ENCODE results near the gene HKDC1. TPM values are rescaled to one million over a fixed set of nuclear protein-coding genes. Genes with fewer than 3 reads are reported as not detected.

The HKDC1 gene
- total and polyA plus RNA-seq, 4 experiments from 2014 or later = 3.5 to 8.1 (median 4.5) TPM

Other genes starting within 250 kb of the HKDC1 start
- 10 to 100 TPM; 17.9 to 18.5 TPM for gene KIFBP, start 231.5 kb upstream of the HKDC1 start, total RNA-seq
- 1 to 10 TPM; 2.7 to 8.1 TPM for gene KIFBP, start 231.5 kb upstream of the HKDC1 start, polyA plus RNA-seq
- gene SRGN, start 132.2 kb upstream of the HKDC1 start, total RNA-seq = 100 to 1,000 TPM; 122 to 133 TPM
- gene SRGN, start 132.2 kb upstream of the HKDC1 start, polyA plus RNA-seq = 100 to 1,000 TPM; 168 to 298 TPM
- gene VPS26A, start 96.2 kb upstream of the HKDC1 start, total RNA-seq = 10 to 100 TPM; 31.7 to 35.9 TPM
- 10 to 100 TPM; 34.7 to 37.4 TPM for gene VPS26A, start 96.2 kb upstream of the HKDC1 start, polyA plus RNA-seq
- gene SUPV3L1, start 40.1 kb upstream of the HKDC1 start, total RNA-seq = 10 to 100 TPM; 35.7 to 39.0 TPM
- 10 to 100 TPM; 14.2 to 21.5 TPM for gene SUPV3L1, start 40.1 kb upstream of the HKDC1 start, polyA plus RNA-seq
- gene HK1, start 58.2 kb downstream of the HKDC1 start, total RNA-seq = 10 to 100 TPM; 68.6 to 70.1 TPM
- gene HK1, start 58.2 kb downstream of the HKDC1 start, polyA plus RNA-seq = 100 to 1,000 TPM; 153 to 156 TPM
- under 1 TPM in 1 of 2 experiments, not detected in 1; 0.19 TPM for gene TACR2, start 196.6 kb downstream of the HKDC1 start, total RNA-seq
- gene TACR2, start 196.6 kb downstream of the HKDC1 start, polyA plus RNA-seq = under 1 TPM in 1 of 2 donors, not detected in 1; 0.17 TPM
- 1 to 10 TPM; 2.4 to 2.8 TPM for gene TSPAN15, start 231.1 kb downstream of the HKDC1 start, total RNA-seq
- gene TSPAN15, start 231.1 kb downstream of the HKDC1 start, polyA plus RNA-seq = 10 to 100 TPM; 15.9 to 18.1 TPM

All from CD4-positive, alpha-beta memory T cell (primary cell).